GM10266 (cell line): Measurements from ENCODE around the gene OAF.
"Not testable (repeated sequence)": the region's sequence is repeated elsewhere in the genome, so short reads cannot be mapped to it uniquely, and the experiment has no call there.

ENCODE experiments used
- DNase-seq: peaks from one replicate; pipeline ENCODE4 v3.0.0; 2012; ENCODE audit errors: extremely low spot score
- CTCF ChIP-seq: IDR thresholded peaks from 2 replicates; pipeline ENCODE4 v1.5.1; 2012; ENCODE audit warnings: mild to moderate bottlenecking, low read depth; ENCODE audit not compliant: control insufficient read depth, insufficient read depth; ENCODE audit errors: missing control alignments

The OAF gene

GRCh38 chr11:120273432-120273831 lies 62.6 kb downstream of the OAF start:
- DNase-seq, result no peak
- no peak for TF ChIP-seq CTCF

GRCh38 chr11:120273956-120274355 lies 63.1 kb downstream of the OAF start:
- not testable (repeated sequence) for DNase-seq

GRCh38 chr11:120279502-120279901 lies 68.7 kb downstream of the OAF start:
- no peak for TF ChIP-seq CTCF
- DNase-seq, result no peak
